ENCODE measurements around the gene ARAF.
A peak's percentile ranks its signal among the peaks of the same experiment; 100 is the strongest.

The ARAF gene

DNA sequence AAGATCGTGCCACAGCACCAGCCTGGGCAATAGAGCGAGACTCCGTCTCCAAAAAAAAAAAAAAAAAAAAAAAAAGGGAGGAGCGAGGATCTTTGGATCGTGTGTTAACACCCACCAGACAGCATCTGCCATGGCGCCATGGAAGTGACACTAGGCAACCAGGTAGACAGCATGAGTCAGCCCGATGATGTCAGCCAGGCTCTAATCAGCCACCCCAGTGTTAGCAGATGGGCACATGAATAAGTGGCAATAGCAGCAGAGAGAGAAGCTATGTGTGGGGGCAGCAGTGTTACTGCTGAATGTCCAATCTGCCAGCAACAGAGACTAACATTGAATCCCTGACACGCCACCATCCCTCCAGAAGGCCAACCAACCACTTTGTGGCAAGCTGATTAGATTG, 52.1 kb downstream of the ARAF start:
- Histone ChIP-seq H3K27ac (ENCODE audit: low read depth, low read length) (no peak overlapping the region), H3K36me3 (ENCODE audit: control insufficient read depth in 5 of 5, insufficient read depth in 5 of 5, low read length in 5 of 5) (no peaks in the 10 kb centered on the region), H3K27me3 (ENCODE audit: control insufficient read depth in 5 of 5, insufficient read depth in 4 of 5, low read length in 5 of 5) (peaks cover 0 to 22% (median 12%) of the 10 kb centered on the region in 5 donors), H3K4me3 (ENCODE audit: low read depth in 1 of 5, low read length in 5 of 5) (no peak overlapping the region), H3K4me1 (ENCODE audit: control insufficient read depth in 5 of 5, insufficient read depth in 5 of 5, low read length in 5 of 5) (no peaks in the 10 kb centered on the region), H3K9ac (ENCODE audit: low read length in 5 of 5) (no peak overlapping the region), H3K9me3 (ENCODE audit: control insufficient read depth in 5 of 5, low read length in 5 of 5) (peaks cover 0 to 6% (median 0%) of the 10 kb centered on the region in 5 donors)

DNA sequence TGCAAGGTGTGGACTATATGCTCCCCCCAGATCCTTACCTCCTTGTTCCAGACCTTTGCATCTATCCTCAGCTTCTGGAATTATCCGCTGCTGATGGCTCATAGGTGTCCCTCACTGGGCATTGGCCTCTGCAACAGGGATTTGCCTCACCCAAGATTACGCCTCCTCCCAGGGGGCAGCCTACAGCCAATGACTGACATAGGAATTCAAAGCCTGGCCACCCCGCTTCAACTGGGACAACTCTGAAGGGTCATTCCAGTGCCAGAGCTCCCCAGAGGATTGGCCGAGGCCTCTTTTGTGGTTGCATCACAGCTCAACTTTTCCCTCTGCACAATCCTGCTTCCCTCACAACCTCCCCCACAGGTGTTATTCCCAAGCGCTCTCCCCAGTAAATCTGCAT, 53.6 kb downstream of the ARAF start:
- Histone ChIP-seq H3K27ac (ENCODE audit: low read depth, low read length) (no peak overlapping the region), H3K9ac (ENCODE audit: low read length in 5 of 5) (no peak overlapping the region), H3K36me3 (ENCODE audit: control insufficient read depth in 5 of 5, insufficient read depth in 5 of 5, low read length in 5 of 5) (no peaks in the 10 kb centered on the region), H3K27me3 (ENCODE audit: control insufficient read depth in 5 of 5, insufficient read depth in 4 of 5, low read length in 5 of 5) (peaks cover 0 to 19% (median 10%) of the 10 kb centered on the region in 5 donors), H3K4me3 (ENCODE audit: low read depth in 1 of 5, low read length in 5 of 5) (no peak overlapping the region), H3K4me1 (ENCODE audit: control insufficient read depth in 5 of 5, insufficient read depth in 5 of 5, low read length in 5 of 5) (peaks cover 0 to 3% (median 0%) of the 10 kb centered on the region in 5 donors), H3K9me3 (ENCODE audit: control insufficient read depth in 5 of 5, low read length in 5 of 5) (peaks cover 0 to 6% (median 0%) of the 10 kb centered on the region in 5 donors)

DNA sequence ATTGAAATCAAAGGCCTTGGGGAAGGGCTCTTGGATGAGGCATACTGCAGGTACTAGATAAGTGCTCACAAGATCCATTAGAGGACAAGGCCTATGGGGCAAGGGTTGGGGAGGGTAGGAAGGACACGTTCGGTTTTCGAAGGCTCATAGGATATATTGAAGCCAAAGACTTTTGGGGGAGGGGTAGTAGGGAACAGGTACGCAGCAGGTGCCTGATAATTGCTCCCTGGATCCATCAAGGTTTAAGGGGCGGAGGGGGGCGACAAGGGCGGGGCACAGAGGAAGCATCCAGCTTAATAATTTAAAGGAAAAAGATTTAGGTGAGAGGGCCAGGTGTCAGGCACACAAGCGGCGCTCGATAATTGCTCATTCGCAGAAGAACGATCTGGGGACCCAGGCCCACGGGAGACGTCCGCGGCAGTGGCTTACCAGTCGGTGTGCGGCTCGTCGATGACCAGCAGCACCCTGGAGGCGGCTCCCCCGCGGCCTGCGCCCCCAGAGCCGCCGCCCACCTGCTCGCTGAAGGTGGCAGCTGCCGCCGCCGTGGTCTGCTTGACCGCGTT, 58.0 kb downstream of the ARAF start:
- H3K9ac ChIP-seq (ENCODE audit: low read length in 5 of 5), result no peak overlapping the region
- H3K27me3 ChIP-seq (ENCODE audit: control insufficient read depth in 5 of 5, insufficient read depth in 4 of 5, low read length in 5 of 5), result peaks cover 0 to 26% (median 14%) of the 10 kb centered on the region in 5 donors
- peaks cover 0 to 9% (median 0%) of the 10 kb centered on the region in 5 donors for H3K4me1 ChIP-seq (ENCODE audit: control insufficient read depth in 5 of 5, insufficient read depth in 5 of 5, low read length in 5 of 5)
- H3K9me3 ChIP-seq (ENCODE audit: control insufficient read depth in 5 of 5, low read length in 5 of 5), result peaks cover 0 to 8% (median 0%) of the 10 kb centered on the region in 5 donors
- peak overlapping the region in 1 of 5 donors; percentile 44 for H3K4me3 ChIP-seq (ENCODE audit: low read depth in 1 of 5, low read length in 5 of 5)
- H3K27ac ChIP-seq (ENCODE audit: low read depth, low read length), result no peak overlapping the region
- H3K36me3 ChIP-seq (ENCODE audit: control insufficient read depth in 5 of 5, insufficient read depth in 5 of 5, low read length in 5 of 5), result no peaks in the 10 kb centered on the region

DNA sequence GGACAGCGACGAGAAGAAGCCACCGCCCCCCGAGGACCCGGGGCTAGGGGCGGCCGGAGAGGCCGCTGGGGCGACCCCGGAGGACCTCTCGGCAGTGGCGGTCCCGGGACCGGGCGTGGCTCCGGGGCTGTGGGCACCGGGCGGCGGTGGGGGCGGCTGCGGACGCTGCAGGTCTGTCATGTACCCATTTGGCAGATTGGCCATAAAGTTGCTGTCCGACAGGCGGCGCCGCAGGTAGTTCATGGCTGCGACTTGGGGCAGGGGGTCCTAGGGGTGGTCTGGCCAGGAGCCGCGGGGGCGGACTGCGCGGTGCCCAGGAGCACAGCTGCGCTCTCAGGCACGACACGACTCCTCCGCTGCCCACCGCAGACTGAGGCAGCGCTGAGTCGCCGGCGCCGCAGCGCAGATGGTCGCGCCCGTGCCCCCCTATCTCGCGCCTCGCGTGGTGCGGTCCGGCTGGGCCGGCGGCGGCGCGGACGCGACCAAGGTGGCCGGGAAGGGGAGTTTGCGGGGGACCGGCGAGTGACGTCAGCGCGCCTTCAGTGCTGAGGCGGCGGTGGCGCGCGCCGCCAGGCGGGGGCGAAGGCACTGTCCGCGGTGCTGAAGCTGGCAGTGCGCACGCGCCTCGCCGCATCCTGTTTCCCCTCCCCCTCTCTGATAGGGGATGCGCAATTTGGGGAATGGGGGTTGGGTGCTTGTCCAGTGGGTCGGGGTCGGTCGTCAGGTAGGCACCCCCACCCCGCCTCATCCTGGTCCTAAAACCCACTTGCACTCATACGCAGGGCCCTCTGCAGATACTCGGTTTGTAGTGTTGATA, 58.7 kb downstream of the ARAF start, which contains the start of gene SYN1:
TSS of gene SYN1 (minus strand) at position 372 of the 817 bp plus-strand sequence. CDS start at position 243, 129 bp downstream.
- Histone ChIP-seq H3K27ac (ENCODE audit: low read depth, low read length) (no peak within 1 kb of the TSS), H3K4me1 (ENCODE audit: control insufficient read depth in 5 of 5, insufficient read depth in 5 of 5, low read length in 5 of 5) (peaks cover 0 to 10% (median 0%) of the 10 kb centered on the region in 5 donors), H3K4me3 (ENCODE audit: low read depth in 1 of 5, low read length in 5 of 5) (peak within 1 kb of the TSS in 2 of 5 donors; percentile 44 to 62), H3K27me3 (ENCODE audit: control insufficient read depth in 5 of 5, insufficient read depth in 4 of 5, low read length in 5 of 5) (peaks cover 0 to 26% (median 13%) of the 10 kb centered on the region in 5 donors), H3K9me3 (ENCODE audit: control insufficient read depth in 5 of 5, low read length in 5 of 5) (peaks cover 0 to 10% (median 0%) of the 10 kb centered on the region in 5 donors), H3K36me3 (ENCODE audit: control insufficient read depth in 5 of 5, insufficient read depth in 5 of 5, low read length in 5 of 5) (no peaks in the 10 kb centered on the region), H3K9ac (ENCODE audit: low read length in 5 of 5) (no peak within 1 kb of the TSS)

DNA sequence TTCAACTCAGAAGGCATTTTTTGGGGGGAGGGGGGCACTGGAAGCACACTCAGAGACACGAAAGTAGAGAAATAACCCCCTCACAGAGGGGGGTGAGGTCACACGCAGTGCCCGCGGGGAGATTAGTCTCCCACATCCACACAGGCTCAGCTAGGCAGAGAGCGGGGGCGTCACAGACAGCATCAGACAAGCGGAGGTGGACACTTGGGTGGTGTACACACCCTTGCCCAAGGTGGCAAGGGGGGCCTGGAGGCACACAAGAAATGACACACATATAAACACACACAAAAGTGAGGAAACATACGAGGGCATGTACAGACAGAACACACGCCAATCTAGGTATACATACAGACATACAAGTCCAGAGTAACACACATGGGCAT, 59.3 kb downstream of the ARAF start:
- Histone ChIP-seq H3K9ac (ENCODE audit: low read length in 5 of 5) (no peak overlapping the region), H3K4me3 (ENCODE audit: low read depth in 1 of 5, low read length in 5 of 5) (no peak overlapping the region), H3K9me3 (ENCODE audit: control insufficient read depth in 5 of 5, low read length in 5 of 5) (peaks cover 0 to 10% (median 0%) of the 10 kb centered on the region in 5 donors), H3K4me1 (ENCODE audit: control insufficient read depth in 5 of 5, insufficient read depth in 5 of 5, low read length in 5 of 5) (peaks cover 0 to 10% (median 0%) of the 10 kb centered on the region in 5 donors), H3K36me3 (ENCODE audit: control insufficient read depth in 5 of 5, insufficient read depth in 5 of 5, low read length in 5 of 5) (no peaks in the 10 kb centered on the region), H3K27me3 (ENCODE audit: control insufficient read depth in 5 of 5, insufficient read depth in 4 of 5, low read length in 5 of 5) (peaks cover 0 to 27% (median 13%) of the 10 kb centered on the region in 5 donors), H3K27ac (ENCODE audit: low read depth, low read length) (no peak overlapping the region)

Measured in subcutaneous abdominal adipose tissue (tissue), 5 donors.